Activated T-cell treated with anti-CD3 and anti-CD28 coated beads, Interleukin-2, amount 50 U/mL, for 4 hours (primary cell): ENCODE data around the gene ZFR2. TPM values are rescaled to one million over a fixed set of nuclear protein-coding genes. Genes with fewer than 3 reads are reported as not detected.
"Not testable (repeated sequence)": the region's sequence is repeated elsewhere in the genome, so short reads cannot be mapped to it uniquely, and the experiment has no call there.

Source experiments
- ATAC-seq, 2 donors: fragments of 200-7000 bp; cut with Tn5 transposase; one replicate each; pipeline ENCODE4 v1.10.0; 2021
- DNase-seq: peaks from one replicate; pipeline ENCODE4 v3.0.0-alpha.2; 2020
- H3K27me3 Mint-ChIP-seq: one replicate; pipeline ENCODE4 v1.8.0; 2021; ENCODE audit warnings: low read depth, mixed read lengths
- H3K36me3 Mint-ChIP-seq: one replicate; pipeline ENCODE4 v1.8.0; 2022; ENCODE audit warnings: mixed read lengths; ENCODE audit not compliant: insufficient read depth
- H3K4me1 Mint-ChIP-seq: one replicate; pipeline ENCODE4 v1.8.0; 2021; ENCODE audit warnings: low read depth, mixed read lengths
- H3K4me3 Mint-ChIP-seq: one replicate; pipeline ENCODE4 v1.8.0; 2021; ENCODE audit warnings: mild to moderate bottlenecking, moderate library complexity, mixed read lengths
- H3K9me3 Mint-ChIP-seq: one replicate; pipeline ENCODE4 v1.8.0; 2021; ENCODE audit warnings: mixed read lengths
- total RNA-seq, 3 donors: library from RNA; stranded (reverse); gene quantifications; one replicate each; pipeline ENCODE4 v1.2.1, GENCODE V29; 2021

Gene ZFR2
- total RNA-seq: 1 to 10 TPM in 1 of 3 donors, under 1 TPM in 2; 0.53 to 1.1 (median 0.90) TPM

GRCh38 chr19:3868770-3869456 lies at the start of gene ZFR2:
Gene ZFR2 (minus strand): TSS chr19:3869038. CDS start chr19:3869017, 21 bp downstream.
- DNase-seq: no peak
- Mint-ChIP-seq H3K4me1 (peaks cover 5% of the 10 kb centered on the region), H3K4me3 (peak within 1 kb of the TSS; percentile 41), H3K36me3 (no peaks in the 10 kb centered on the region), H3K27me3 (peaks cover 55% of the 10 kb centered on the region), H3K9me3 (no peaks in the 10 kb centered on the region)
- peak; percentile 35 to 58 for ATAC-seq

GRCh38 chr19:3916033-3916432 lies 47.2 kb upstream of the ZFR2 start:
- Mint-ChIP-seq H3K27me3 (no peaks in the 10 kb centered on the region), H3K36me3 (no peaks in the 10 kb centered on the region), H3K4me3 (no peak overlapping the region), H3K4me1 (no peaks in the 10 kb centered on the region), H3K9me3 (no peaks in the 10 kb centered on the region)
- no peak for DNase-seq
- ATAC-seq: no peak

GRCh38 chr19:3914199-3914598 lies 45.4 kb upstream of the ZFR2 start:
- ATAC-seq (no peak), DNase-seq (no peak)
- Mint-ChIP-seq H3K36me3 (no peaks in the 10 kb centered on the region), H3K9me3 (peaks cover 3% of the 10 kb centered on the region), H3K4me1 (no peaks in the 10 kb centered on the region), H3K27me3 (no peaks in the 10 kb centered on the region), H3K4me3 (no peak overlapping the region)

GRCh38 chr19:3910105-3910504 lies 41.3 kb upstream of the ZFR2 start:
- ATAC-seq (no peak), DNase-seq (no peak)
- Mint-ChIP-seq H3K36me3 (no peaks in the 10 kb centered on the region), H3K9me3 (peaks cover 3% of the 10 kb centered on the region), H3K4me1 (no peaks in the 10 kb centered on the region), H3K4me3 (no peak overlapping the region), H3K27me3 (no peaks in the 10 kb centered on the region)

GRCh38 chr19:3908266-3909054 lies 39.6 kb upstream of the ZFR2 start:
- H3K9me3 Mint-ChIP-seq: peaks cover 3% of the 10 kb centered on the region
- H3K36me3 Mint-ChIP-seq: no peaks in the 10 kb centered on the region

GRCh38 chr19:3907626-3908265 lies 38.9 kb upstream of the ZFR2 start:
- H3K27me3 Mint-ChIP-seq: peaks cover 2% of the 10 kb centered on the region
- no peak for ATAC-seq
- DNase-seq: no peak
- no peaks in the 10 kb centered on the region for H3K36me3 Mint-ChIP-seq
- no peaks in the 10 kb centered on the region for H3K4me1 Mint-ChIP-seq
- H3K9me3 Mint-ChIP-seq: peaks cover 3% of the 10 kb centered on the region
- no peak overlapping the region for H3K4me3 Mint-ChIP-seq

More at GRCh38 chr19:3908266-3909054, 39.6 kb upstream of the ZFR2 start:
- H3K27me3 Mint-ChIP-seq: peaks cover 2% of the 10 kb centered on the region
- no peak for ATAC-seq
- no peak overlapping the region for H3K4me3 Mint-ChIP-seq
- no peaks in the 10 kb centered on the region for H3K4me1 Mint-ChIP-seq
- DNase-seq: no peak

- Mint-ChIP-seq H3K36me3 (no peaks in the 10 kb centered on the region), H3K4me1 (no peaks in the 10 kb centered on the region), H3K4me3 (no peak overlapping the region), H3K9me3 (no peaks in the 10 kb centered on the region), H3K27me3 (peaks cover 6% of the 10 kb centered on the region)
- DNase-seq (no peak), ATAC-seq (no peak)
These were observed 35.4 kb upstream of the ZFR2 start for GRCh38 chr19:3904233-3904632.

GRCh38 chr19:3902317-3902973 lies 33.6 kb upstream of the ZFR2 start:
- no peaks in the 10 kb centered on the region for H3K36me3 Mint-ChIP-seq
- ATAC-seq: no peak
- peaks cover 3% of the 10 kb centered on the region for H3K4me1 Mint-ChIP-seq
- DNase-seq: no peak
- no peak overlapping the region for H3K4me3 Mint-ChIP-seq
- H3K9me3 Mint-ChIP-seq: no peaks in the 10 kb centered on the region
- peaks cover 8% of the 10 kb centered on the region for H3K27me3 Mint-ChIP-seq

- Mint-ChIP-seq H3K36me3 (no peaks in the 10 kb centered on the region), H3K27me3 (peaks cover 10% of the 10 kb centered on the region), H3K4me3 (no peak overlapping the region), H3K9me3 (no peaks in the 10 kb centered on the region), H3K4me1 (peaks cover 3% of the 10 kb centered on the region)
- no peak for ATAC-seq
- no peak for DNase-seq
These were observed 30.9 kb upstream of the ZFR2 start for GRCh38 chr19:3899531-3900294.

- Mint-ChIP-seq H3K36me3 (no peaks in the 10 kb centered on the region), H3K4me3 (no peak overlapping the region), H3K4me1 (peaks cover 3% of the 10 kb centered on the region), H3K9me3 (no peaks in the 10 kb centered on the region), H3K27me3 (peaks cover 8% of the 10 kb centered on the region)
- no peak for DNase-seq
- no peak for ATAC-seq
These were observed 29.6 kb upstream of the ZFR2 start for GRCh38 chr19:3898426-3898825.

GRCh38 chr19:3897936-3898335 lies 29.1 kb upstream of the ZFR2 start:
- Mint-ChIP-seq H3K27me3 (peaks cover 8% of the 10 kb centered on the region), H3K36me3 (no peaks in the 10 kb centered on the region), H3K4me1 (peaks cover 3% of the 10 kb centered on the region), H3K4me3 (no peak overlapping the region), H3K9me3 (no peaks in the 10 kb centered on the region)
- no peak for ATAC-seq
- no peak for DNase-seq

GRCh38 chr19:3895788-3896187 lies 26.9 kb upstream of the ZFR2 start:
- H3K36me3 Mint-ChIP-seq: no peaks in the 10 kb centered on the region
- H3K27me3 Mint-ChIP-seq: peaks cover 4% of the 10 kb centered on the region
- H3K9me3 Mint-ChIP-seq: no peaks in the 10 kb centered on the region
- no peak for DNase-seq
- ATAC-seq: no peak
- peaks cover 3% of the 10 kb centered on the region for H3K4me1 Mint-ChIP-seq
- no peak overlapping the region for H3K4me3 Mint-ChIP-seq

GRCh38 chr19:3894959-3895358 lies 26.1 kb upstream of the ZFR2 start:
- not testable (repeated sequence) for H3K4me1 Mint-ChIP-seq, DNase-seq, ATAC-seq, H3K27me3 Mint-ChIP-seq, H3K4me3 Mint-ChIP-seq, H3K36me3 Mint-ChIP-seq, H3K9me3 Mint-ChIP-seq
